Measurements from ENCODE around the gene GRAMD2B. TPM values are rescaled to one million over a fixed set of nuclear protein-coding genes. Genes with fewer than 3 reads are reported as not detected.

Gene GRAMD2B
- total RNA-seq, 2 experiments from 2014 or later, result 4.3 to 7.2 TPM

GRCh38 chr5:126503602-126504104 is 80.4 kb downstream of the GRAMD2B start:
- H3K27ac Mint-ChIP-seq, result no peak overlapping the region
- H3K9me3 Mint-ChIP-seq (ENCODE audit: low read depth), result no peaks in the 10 kb centered on the region
- no peak overlapping the region for H3K4me3 Mint-ChIP-seq
- ATAC-seq (no peak), DNase-seq (no peak)
- CTCF ChIA-PET, result no interaction called here
- H3K36me3 Mint-ChIP-seq, result no peaks in the 10 kb centered on the region
- peaks cover 6% of the 10 kb centered on the region for H3K4me1 Mint-ChIP-seq
- no peaks in the 10 kb centered on the region for H3K27me3 Mint-ChIP-seq

DNA sequence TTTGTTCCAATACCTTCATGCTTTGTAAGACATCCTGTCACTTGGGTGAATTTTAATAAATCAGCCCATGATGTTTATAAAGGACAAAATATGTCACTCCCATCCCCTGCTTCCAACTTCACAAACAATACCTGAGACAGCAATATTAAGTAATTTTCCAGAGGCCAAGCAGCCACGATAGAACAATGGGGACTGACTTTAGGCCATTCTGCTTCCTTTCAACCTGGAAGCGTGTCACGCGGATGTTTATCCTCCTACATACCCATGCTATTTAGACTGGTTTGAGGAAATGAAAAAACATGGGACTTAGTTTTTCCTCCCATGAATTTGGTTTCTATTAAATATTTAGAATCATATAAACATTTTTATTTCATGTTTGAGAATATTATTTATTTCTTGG is 82.9 kb downstream of the GRAMD2B start:
- Mint-ChIP-seq H3K27me3 (no peaks in the 10 kb centered on the region), H3K27ac (no peak overlapping the region), H3K9me3 (ENCODE audit: low read depth) (no peaks in the 10 kb centered on the region), H3K36me3 (no peaks in the 10 kb centered on the region), H3K4me1 (peaks cover 11% of the 10 kb centered on the region), H3K4me3 (no peak overlapping the region)
- ATAC-seq (no peak), DNase-seq (no peak)
- CTCF ChIA-PET, result no interaction called here

- CTCF ChIA-PET, result no interaction called here
- peaks cover 11% of the 10 kb centered on the region for H3K4me1 Mint-ChIP-seq
- peak; percentile 20 for ATAC-seq
- no peaks in the 10 kb centered on the region for H3K36me3 Mint-ChIP-seq
- peak overlapping the region; percentile 13 for H3K27ac Mint-ChIP-seq
- H3K27me3 Mint-ChIP-seq, result no peaks in the 10 kb centered on the region
- H3K9me3 Mint-ChIP-seq (ENCODE audit: low read depth), result no peaks in the 10 kb centered on the region
- DNase-seq, result no peak
- H3K4me3 Mint-ChIP-seq, result no peak overlapping the region
Observed at GRCh38 chr5:126508251-126508961, 85.2 kb downstream of the GRAMD2B start.

- no peaks in the 10 kb centered on the region for H3K27me3 Mint-ChIP-seq
- H3K4me3 Mint-ChIP-seq, result no peak overlapping the region
- DNase-seq (no peak), ATAC-seq (peak; percentile 53)
- H3K9me3 Mint-ChIP-seq (ENCODE audit: low read depth), result no peaks in the 10 kb centered on the region
- peaks cover 11% of the 10 kb centered on the region for H3K4me1 Mint-ChIP-seq
- no peaks in the 10 kb centered on the region for H3K36me3 Mint-ChIP-seq
- H3K27ac Mint-ChIP-seq, result peak overlapping the region; percentile 13
- CTCF ChIA-PET, result no interaction called here
Observed at GRCh38 chr5:126508962-126509279, 85.7 kb downstream of the GRAMD2B start.

DNA sequence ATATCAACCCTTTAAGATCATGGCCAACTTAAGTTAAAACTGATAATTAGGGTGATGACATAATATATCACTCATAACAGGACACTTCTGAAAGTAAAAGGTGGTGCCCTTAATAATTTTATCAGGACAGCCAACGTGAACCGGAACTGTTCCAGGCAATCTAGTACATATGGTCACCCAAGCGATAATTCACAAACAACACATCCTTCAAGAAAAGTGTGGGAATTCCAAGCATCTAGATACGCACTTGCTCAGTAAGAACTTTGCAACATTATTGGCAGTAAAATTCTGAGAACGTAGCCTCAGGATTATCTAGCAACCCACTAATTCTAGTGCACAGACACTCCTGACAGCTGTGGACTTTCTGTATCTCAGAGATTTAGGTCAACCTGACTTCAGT is 86.1 kb downstream of the GRAMD2B start:
- no peaks in the 10 kb centered on the region for H3K27me3 Mint-ChIP-seq
- H3K9me3 Mint-ChIP-seq (ENCODE audit: low read depth), result no peaks in the 10 kb centered on the region
- no peaks in the 10 kb centered on the region for H3K36me3 Mint-ChIP-seq
- no peak overlapping the region for H3K4me3 Mint-ChIP-seq
- H3K4me1 Mint-ChIP-seq, result peaks cover 11% of the 10 kb centered on the region
- CTCF ChIA-PET, result interaction anchor here (1.0 kb wide), 1 partner anchor 10 kb away, joined by 3 read pairs; no protein-coding TSS in a partner anchor
- H3K27ac Mint-ChIP-seq, result no peak overlapping the region
- ATAC-seq (no peak), DNase-seq (no peak)

- Mint-ChIP-seq H3K27me3 (no peaks in the 10 kb centered on the region), H3K36me3 (no peaks in the 10 kb centered on the region), H3K4me1 (peaks cover 11% of the 10 kb centered on the region), H3K4me3 (no peak overlapping the region), H3K27ac (no peak overlapping the region), H3K9me3 (ENCODE audit: low read depth) (no peaks in the 10 kb centered on the region)
- DNase-seq, result no peak
- CTCF ChIA-PET, result interaction anchor here (2.4 kb wide), 1 partner anchor 12 kb away, joined by 8 read pairs; no protein-coding TSS in a partner anchor
- no peak for ATAC-seq
Observed at GRCh38 chr5:126511961-126512360, 88.8 kb downstream of the GRAMD2B start.

GRCh38 chr5:126512451-126512850 is 89.2 kb downstream of the GRAMD2B start:
- no peaks in the 10 kb centered on the region for H3K36me3 Mint-ChIP-seq
- H3K4me3 Mint-ChIP-seq, result no peak overlapping the region
- peaks cover 11% of the 10 kb centered on the region for H3K4me1 Mint-ChIP-seq
- no peak for ATAC-seq
- DNase-seq, result no peak
- H3K9me3 Mint-ChIP-seq (ENCODE audit: low read depth), result no peaks in the 10 kb centered on the region
- CTCF ChIA-PET, result interaction anchor here (2.4 kb wide), 1 partner anchor 13 kb away, joined by 8 read pairs; no protein-coding TSS in a partner anchor
- H3K27me3 Mint-ChIP-seq, result no peaks in the 10 kb centered on the region
- no peak overlapping the region for H3K27ac Mint-ChIP-seq

GRCh38 chr5:126513302-126513701 is 90.1 kb downstream of the GRAMD2B start:
- no peaks in the 10 kb centered on the region for H3K9me3 Mint-ChIP-seq (ENCODE audit: low read depth)
- H3K4me1 Mint-ChIP-seq, result peaks cover 11% of the 10 kb centered on the region
- H3K36me3 Mint-ChIP-seq, result no peaks in the 10 kb centered on the region
- DNase-seq, result no peak
- H3K27ac Mint-ChIP-seq, result no peak overlapping the region
- H3K27me3 Mint-ChIP-seq, result no peaks in the 10 kb centered on the region
- no peak overlapping the region for H3K4me3 Mint-ChIP-seq
- CTCF ChIA-PET, result interaction anchor here (2.4 kb wide), 1 partner anchor 14 kb away, joined by 8 read pairs; no protein-coding TSS in a partner anchor
- no peak for ATAC-seq

DNA sequence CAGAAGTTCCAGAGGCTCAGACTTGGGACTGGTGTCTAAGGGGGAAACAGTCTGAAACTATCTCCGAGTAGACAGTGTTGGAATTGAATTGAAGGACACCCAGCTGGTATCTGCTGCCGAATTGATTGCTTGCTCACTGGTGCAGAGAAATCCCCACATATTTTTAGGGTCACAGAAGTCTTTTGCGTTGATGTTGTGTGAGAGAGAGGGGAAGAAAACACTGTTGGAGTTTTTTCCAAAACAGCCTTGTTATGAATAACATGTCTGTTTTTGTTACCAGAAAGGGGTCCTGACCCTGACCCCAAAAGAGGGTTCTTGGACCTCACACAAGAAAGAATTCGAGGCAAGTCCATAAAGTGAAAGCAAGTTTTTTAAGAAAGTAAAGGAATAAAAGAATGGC is 90.5 kb downstream of the GRAMD2B start:
- no peaks in the 10 kb centered on the region for H3K36me3 Mint-ChIP-seq
- no peak overlapping the region for H3K4me3 Mint-ChIP-seq
- H3K27ac Mint-ChIP-seq, result no peak overlapping the region
- H3K9me3 Mint-ChIP-seq (ENCODE audit: low read depth), result no peaks in the 10 kb centered on the region
- DNase-seq (no peak), ATAC-seq (no peak)
- peaks cover 8% of the 10 kb centered on the region for H3K4me1 Mint-ChIP-seq
- CTCF ChIA-PET, result interaction anchor here (2.4 kb wide), 1 partner anchor 14 kb away, joined by 8 read pairs; no protein-coding TSS in a partner anchor
- no peaks in the 10 kb centered on the region for H3K27me3 Mint-ChIP-seq

- ATAC-seq (no peak), DNase-seq (no peak)
- Mint-ChIP-seq H3K36me3 (no peaks in the 10 kb centered on the region), H3K9me3 (ENCODE audit: low read depth) (no peaks in the 10 kb centered on the region), H3K4me1 (peaks cover 3% of the 10 kb centered on the region), H3K27ac (no peak overlapping the region), H3K27me3 (no peaks in the 10 kb centered on the region), H3K4me3 (no peak overlapping the region)
- CTCF ChIA-PET, result interaction anchor here (1.7 kb wide), 1 partner anchor 175 kb away, joined by 4 read pairs; no protein-coding TSS in a partner anchor
Observed at GRCh38 chr5:126514131-126514557, 90.9 kb downstream of the GRAMD2B start.

- Mint-ChIP-seq H3K9me3 (ENCODE audit: low read depth) (no peaks in the 10 kb centered on the region), H3K4me3 (no peak overlapping the region), H3K27ac (no peak overlapping the region), H3K4me1 (no peaks in the 10 kb centered on the region), H3K36me3 (no peaks in the 10 kb centered on the region), H3K27me3 (no peaks in the 10 kb centered on the region)
- CTCF ChIA-PET, result interaction anchor here (1.7 kb wide), 1 partner anchor 175 kb away, joined by 4 read pairs; no protein-coding TSS in a partner anchor
- ATAC-seq (no peak), DNase-seq (no peak)
Observed at GRCh38 chr5:126514558-126515141, 91.4 kb downstream of the GRAMD2B start.

DNA sequence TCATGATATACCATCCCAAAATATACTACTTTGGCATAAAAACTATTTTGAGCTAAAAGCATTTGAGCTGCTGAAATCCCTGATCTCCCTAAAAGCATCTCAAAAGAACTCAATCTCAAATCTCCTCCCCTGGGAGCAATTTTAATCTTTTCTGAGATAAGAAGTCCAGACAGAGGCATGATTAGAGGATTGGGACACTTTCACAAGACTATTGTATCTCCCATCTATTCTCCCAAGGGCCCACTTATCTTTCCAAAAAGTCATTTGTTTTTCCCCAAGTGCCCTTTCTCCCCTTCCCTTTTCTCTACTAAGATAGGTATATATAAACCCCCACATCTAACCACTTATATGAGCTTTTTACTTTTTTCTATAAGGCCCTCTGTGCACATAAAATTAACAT is 92.1 kb downstream of the GRAMD2B start:
- no peaks in the 10 kb centered on the region for H3K27me3 Mint-ChIP-seq
- no peaks in the 10 kb centered on the region for H3K36me3 Mint-ChIP-seq
- DNase-seq (no peak), ATAC-seq (no peak)
- CTCF ChIA-PET, result interaction anchor here (1.7 kb wide), 1 partner anchor 176 kb away, joined by 4 read pairs; no protein-coding TSS in a partner anchor
- no peak overlapping the region for H3K4me3 Mint-ChIP-seq
- no peaks in the 10 kb centered on the region for H3K9me3 Mint-ChIP-seq (ENCODE audit: low read depth)
- no peak overlapping the region for H3K27ac Mint-ChIP-seq
- H3K4me1 Mint-ChIP-seq, result no peaks in the 10 kb centered on the region

DNA sequence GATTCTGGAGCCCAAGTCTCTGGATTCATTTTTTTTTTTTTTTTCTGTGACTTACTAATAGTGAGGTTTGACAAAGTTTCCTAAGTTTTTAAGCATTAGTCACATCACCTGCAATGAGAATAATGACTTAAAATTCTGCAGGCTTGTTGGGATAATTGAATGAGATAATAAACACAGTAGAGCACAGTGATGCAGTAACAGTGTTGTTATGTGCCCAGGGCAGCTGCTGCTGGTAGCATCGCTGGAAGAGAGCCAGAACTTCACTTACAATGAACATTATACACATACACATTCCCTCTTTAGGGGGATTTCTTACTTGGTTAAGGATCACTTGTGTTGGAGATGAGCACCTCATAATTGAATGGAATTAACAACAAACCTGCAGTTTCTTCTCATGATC is 92.9 kb downstream of the GRAMD2B start:
- no peaks in the 10 kb centered on the region for H3K4me1 Mint-ChIP-seq

GRCh38 chr5:126516852-126517251 is 93.6 kb downstream of the GRAMD2B start:
- H3K27ac Mint-ChIP-seq, result no peak overlapping the region
- H3K4me1 Mint-ChIP-seq, result no peaks in the 10 kb centered on the region
- DNase-seq (no peak), ATAC-seq (no peak)
- H3K36me3 Mint-ChIP-seq, result no peaks in the 10 kb centered on the region
- no peak overlapping the region for H3K4me3 Mint-ChIP-seq
- no peaks in the 10 kb centered on the region for H3K9me3 Mint-ChIP-seq (ENCODE audit: low read depth)
- no peaks in the 10 kb centered on the region for H3K27me3 Mint-ChIP-seq
- CTCF ChIA-PET, result interaction anchor here (1.0 kb wide), 1 partner anchor 178 kb away, joined by 3 read pairs; no protein-coding TSS in a partner anchor

More for the DNA sequence above, 92.9 kb downstream of the GRAMD2B start:
- no peaks in the 10 kb centered on the region for H3K27me3 Mint-ChIP-seq
- no peaks in the 10 kb centered on the region for H3K9me3 Mint-ChIP-seq (ENCODE audit: low read depth)
- no peaks in the 10 kb centered on the region for H3K36me3 Mint-ChIP-seq
- H3K27ac Mint-ChIP-seq, result no peak overlapping the region
- CTCF ChIA-PET, result interaction anchor here (1.0 to 1.7 kb wide), 2 partner anchors 177 to 178 kb away, joined by 3 to 4 read pairs; no protein-coding TSS in a partner anchor
- ATAC-seq, result no peak
- DNase-seq, result no peak
- no peak overlapping the region for H3K4me3 Mint-ChIP-seq
